BE2C (cell line): ENCODE measurements around the gene SETD5.
A peak's percentile ranks its signal among the peaks of the same experiment; 100 is the strongest.

Experiments used
- DNase-seq: peaks from one replicate; pipeline ENCODE4 v3.0.0-alpha.2; 2020
- H3K27me3 ChIP-seq: fragments of 250-450 bp; sonication (Bioruptor Pico); 2 replicates; pipeline ENCODE4 v1.5.1; 2020; ENCODE audit warnings: mild to moderate bottlenecking
- H3K36me3 ChIP-seq: fragments of 250-450 bp; sonication (Bioruptor Pico); 2 replicates; pipeline ENCODE4 v1.5.1; 2020; ENCODE audit warnings: mild to moderate bottlenecking
- H3K4me1 ChIP-seq: fragments of 250-450 bp; sonication (Bioruptor Pico); 2 replicates; pipeline ENCODE4 v1.5.1; 2020
- H3K4me3 ChIP-seq: 2 replicates; pipeline ENCODE4 v1.5.1; 2011; ENCODE audit warnings: low read depth, low read length
- H3K9me3 ChIP-seq: fragments of 250-450 bp; sonication (Bioruptor Pico); 2 replicates; pipeline ENCODE4 v1.5.1; 2020
- CTCF ChIP-seq: IDR thresholded peaks from 2 replicates; pipeline ENCODE4 v1.5.1; 2012; ENCODE audit warnings: mild to moderate bottlenecking, low read depth, low read length

The SETD5 gene

GRCh38 chr3:9361691-9362388 is 35.6 kb upstream of the SETD5 start:
- H3K4me3 ChIP-seq = no peak overlapping the region
- H3K36me3 ChIP-seq = no peaks in the 10 kb centered on the region; the same call in 1 of the 2 replicates
- no peaks in the 10 kb centered on the region for H3K27me3 ChIP-seq
- no peak for TF ChIP-seq CTCF
- DNase-seq = no peak
- H3K4me1 ChIP-seq = no peaks in the 10 kb centered on the region
- no peaks in the 10 kb centered on the region for H3K9me3 ChIP-seq

GRCh38 chr3:9362731-9363530 is 34.5 kb upstream of the SETD5 start, which contains the start of gene THUMPD3:
TSS of gene THUMPD3 (plus strand) at chr3:9363054. CDS start at chr3:9365069, 2,015 bp downstream.
- Histone ChIP-seq H3K4me3 (peak within 1 kb of the TSS; percentile 74), H3K36me3 (no peaks in the 10 kb centered on the region; the same call in 1 of the 2 replicates), H3K27me3 (no peaks in the 10 kb centered on the region), H3K4me1 (no peaks in the 10 kb centered on the region), H3K9me3 (no peaks in the 10 kb centered on the region)
- TF ChIP-seq CTCF = no peak
- DNase-seq = peak; percentile 88

GRCh38 chr3:9369508-9369907 is 27.9 kb upstream of the SETD5 start:
- no peak overlapping the region for H3K4me3 ChIP-seq
- no peaks in the 10 kb centered on the region for H3K9me3 ChIP-seq
- no peak for TF ChIP-seq CTCF
- H3K4me1 ChIP-seq = no peaks in the 10 kb centered on the region
- peaks cover 14% of the 10 kb centered on the region for H3K36me3 ChIP-seq
- DNase-seq = no peak
- H3K27me3 ChIP-seq = no peaks in the 10 kb centered on the region

GRCh38 chr3:9373465-9373864 is 23.9 kb upstream of the SETD5 start:
- Histone ChIP-seq H3K9me3 (no peaks in the 10 kb centered on the region), H3K36me3 (peaks cover 22% of the 10 kb centered on the region), H3K27me3 (no peaks in the 10 kb centered on the region), H3K4me1 (no peaks in the 10 kb centered on the region), H3K4me3 (no peak overlapping the region)
- no peak for TF ChIP-seq CTCF
- no peak for DNase-seq

GRCh38 chr3:9377981-9378380 is 19.4 kb upstream of the SETD5 start:
- no peaks in the 10 kb centered on the region for H3K4me1 ChIP-seq
- H3K4me3 ChIP-seq = no peak overlapping the region
- DNase-seq = no peak
- TF ChIP-seq CTCF = no peak
- H3K27me3 ChIP-seq = no peaks in the 10 kb centered on the region
- no peaks in the 10 kb centered on the region for H3K9me3 ChIP-seq
- H3K36me3 ChIP-seq = peaks cover 16% of the 10 kb centered on the region

- Histone ChIP-seq H3K36me3 (peaks cover 20% of the 10 kb centered on the region), H3K4me3 (no peak overlapping the region), H3K4me1 (no peaks in the 10 kb centered on the region), H3K27me3 (no peaks in the 10 kb centered on the region), H3K9me3 (no peaks in the 10 kb centered on the region)
- TF ChIP-seq CTCF = no peak
- DNase-seq = no peak
Observed at GRCh38 chr3:9379327-9379726, 18.1 kb upstream of the SETD5 start.
